Activated CD4-positive, alpha-beta T cell treated with anti-CD3 and anti-CD28 coated beads, Interleukin-2, amount 50 U/mL, for 16 hours (primary cell): ENCODE results near the gene HTN3.
"Not testable (repeated sequence)": the region's sequence is repeated elsewhere in the genome, so short reads cannot be mapped to it uniquely, and the experiment has no call there.

Source experiments
- DNase-seq: peaks from one replicate; pipeline ENCODE4 v3.0.0-alpha.2; 2020

HTN3 gene

DNA sequence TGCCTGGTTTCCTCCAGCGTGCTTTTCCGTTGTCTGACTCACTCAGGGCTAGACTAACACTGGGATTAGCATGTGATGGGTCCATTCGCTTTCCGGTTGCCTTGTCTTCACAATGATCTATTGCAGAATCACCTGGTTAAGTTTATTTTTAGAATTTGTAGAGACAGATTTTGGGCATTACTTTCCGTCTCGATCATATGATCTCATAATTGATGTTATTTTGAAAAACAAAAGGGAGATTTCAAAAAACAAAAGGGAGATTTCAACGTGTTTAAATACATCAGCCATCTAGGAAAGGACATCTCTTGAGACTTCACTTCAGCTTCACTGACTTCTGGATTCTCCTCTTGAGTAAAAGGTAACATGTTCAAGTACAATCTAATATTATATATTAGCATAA, at the start of gene HTN3:
Gene HTN3 (plus strand): TSS at position 301 of the 400 bp plus-strand sequence. CDS start 2,282 bp downstream, outside the sequence.
- not testable (repeated sequence) for DNase-seq

DNA sequence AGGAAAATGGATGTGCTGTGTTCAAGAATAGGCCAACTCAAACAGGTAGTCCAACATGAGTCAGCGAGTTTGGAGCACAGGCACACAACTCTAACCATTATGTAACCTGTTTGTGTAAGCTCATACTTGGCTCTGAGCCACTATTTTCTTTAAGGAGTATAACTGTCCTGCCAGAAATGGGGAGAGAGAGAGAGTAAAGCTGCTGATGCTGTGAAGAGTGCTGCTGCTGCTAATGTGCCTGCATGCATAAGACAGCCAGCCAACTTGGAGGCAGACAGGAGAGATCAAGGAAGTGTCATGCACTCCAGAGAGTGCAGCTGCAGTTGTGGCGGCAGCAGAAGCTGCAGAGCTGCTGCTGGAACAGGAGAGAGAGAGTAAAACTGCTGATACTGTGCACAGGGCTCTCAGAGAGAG, 44.2 kb upstream of the HTN3 start:
- DNase-seq: peak; percentile 26

DNA sequence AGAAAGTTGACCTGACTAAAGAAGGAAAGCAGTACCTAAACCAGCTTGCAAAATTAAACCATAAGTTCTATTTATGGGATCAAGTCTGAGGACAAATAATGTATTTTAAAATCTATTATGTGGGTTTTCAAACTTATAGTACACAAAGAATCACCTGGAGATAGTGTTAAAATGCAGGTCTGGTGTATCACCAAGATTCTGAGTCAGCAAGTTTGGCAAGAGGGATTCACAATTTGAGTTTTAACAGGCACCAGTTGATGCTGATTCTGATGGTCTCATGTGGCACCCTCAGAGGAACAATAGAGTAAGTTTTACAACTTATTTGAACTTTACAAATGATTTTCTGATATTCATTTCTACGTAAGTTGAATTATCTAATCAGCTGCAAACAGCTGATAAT, 41.6 kb upstream of the HTN3 start:
- DNase-seq: no peak

DNA sequence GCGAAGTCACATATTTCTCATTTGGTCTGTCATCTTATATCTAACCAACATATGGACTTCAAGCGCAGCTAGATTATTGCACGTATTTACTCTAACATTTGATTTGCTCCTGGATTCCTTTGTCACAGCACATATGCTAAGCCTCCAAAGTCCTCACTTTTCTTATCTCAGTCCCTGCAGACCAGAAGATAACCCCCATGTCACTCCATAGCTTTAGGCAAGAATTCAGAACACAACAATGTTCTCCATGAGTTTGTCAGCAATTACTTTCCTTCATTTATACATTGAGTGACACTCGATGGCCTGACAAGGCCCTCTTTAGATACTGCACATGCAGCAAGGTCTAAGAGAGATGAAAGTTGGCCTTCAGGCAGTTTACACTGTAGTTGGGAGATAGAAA, 37.2 kb upstream of the HTN3 start:
- DNase-seq: no peak

DNA sequence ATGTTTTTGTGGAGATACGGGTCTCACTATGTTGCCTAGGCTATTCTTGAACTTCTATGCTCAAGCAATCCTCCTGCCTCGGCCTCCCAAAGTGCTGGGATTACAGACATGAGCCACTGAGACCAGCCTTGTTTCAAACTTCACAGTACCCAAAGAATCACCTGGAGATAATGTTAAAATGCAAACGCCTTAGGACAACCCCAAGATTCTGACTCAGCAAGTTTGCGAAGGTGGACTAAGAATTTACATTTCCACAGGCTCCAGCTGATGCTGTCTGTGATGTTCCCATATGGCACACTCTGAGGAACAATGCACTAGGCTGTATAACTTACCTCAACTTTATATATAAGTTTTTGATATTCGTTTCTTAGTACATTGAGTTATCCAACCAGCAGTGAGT, 33.5 kb upstream of the HTN3 start:
- DNase-seq: no peak

DNA sequence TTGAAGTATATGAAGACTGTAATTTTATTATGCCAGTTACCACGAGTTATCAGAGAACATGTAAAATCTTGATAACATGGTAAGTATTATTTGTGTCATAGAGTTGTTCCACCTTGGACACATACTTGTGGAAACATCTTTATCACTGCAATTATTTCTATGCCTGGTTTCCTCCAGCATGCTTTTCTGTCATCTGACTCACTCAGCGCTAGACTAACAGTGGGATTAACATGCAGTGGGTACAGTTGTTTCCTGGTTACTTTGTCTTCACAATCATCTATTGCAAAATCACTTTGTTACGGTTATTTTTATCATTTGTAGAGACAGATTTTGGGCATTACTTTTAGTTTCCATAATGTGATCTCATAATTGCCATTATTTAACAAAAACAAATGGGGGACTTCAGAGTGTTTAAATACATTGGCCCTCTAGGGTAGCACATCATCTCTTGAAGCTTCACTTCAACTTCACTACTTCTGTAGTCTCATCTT, 32.7 kb upstream of the HTN3 start, which contains the start of gene STATH:
Gene STATH (plus strand): TSS at position 441 of the 491 bp plus-strand sequence. CDS start 2,472 bp downstream, outside the sequence.
- no peak for DNase-seq

DNA sequence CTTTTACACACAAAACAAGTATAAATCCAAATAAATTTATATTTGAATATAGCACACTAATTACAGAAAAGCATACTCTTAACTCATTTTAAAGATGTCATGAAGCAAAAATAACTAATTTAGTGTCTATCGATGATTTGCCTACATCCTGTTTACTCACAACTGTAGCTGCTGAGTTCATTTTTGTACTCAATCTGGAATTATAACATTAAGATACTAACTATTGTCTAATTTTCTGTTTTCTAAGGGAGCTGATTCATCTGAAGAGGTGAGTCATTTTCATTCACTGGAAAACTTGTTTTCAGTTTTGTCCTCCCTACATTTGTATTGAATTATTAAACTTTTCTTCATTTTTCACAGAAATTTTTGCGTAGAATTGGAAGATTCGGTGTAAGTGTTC, 28.8 kb upstream of the HTN3 start:
- DNase-seq: peak; percentile 45

DNA sequence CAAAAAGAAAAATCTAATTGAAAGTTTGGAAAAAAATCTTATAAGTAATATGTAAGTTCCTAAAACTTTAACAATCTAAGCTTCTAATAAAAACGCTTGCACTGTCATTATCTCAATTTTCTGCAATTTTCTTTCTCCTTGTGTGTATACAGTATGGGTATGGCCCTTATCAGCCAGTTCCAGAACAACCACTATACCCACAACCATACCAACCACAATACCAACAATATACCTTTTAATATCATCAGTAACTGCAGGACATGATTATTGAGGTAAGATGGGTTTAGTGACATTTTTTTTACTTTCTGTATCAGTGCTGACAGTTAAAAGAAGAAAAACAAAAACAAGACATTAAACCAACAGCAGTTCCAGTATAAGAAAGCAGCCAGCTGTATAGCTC, 27.5 kb upstream of the HTN3 start:
- no peak for DNase-seq

DNA sequence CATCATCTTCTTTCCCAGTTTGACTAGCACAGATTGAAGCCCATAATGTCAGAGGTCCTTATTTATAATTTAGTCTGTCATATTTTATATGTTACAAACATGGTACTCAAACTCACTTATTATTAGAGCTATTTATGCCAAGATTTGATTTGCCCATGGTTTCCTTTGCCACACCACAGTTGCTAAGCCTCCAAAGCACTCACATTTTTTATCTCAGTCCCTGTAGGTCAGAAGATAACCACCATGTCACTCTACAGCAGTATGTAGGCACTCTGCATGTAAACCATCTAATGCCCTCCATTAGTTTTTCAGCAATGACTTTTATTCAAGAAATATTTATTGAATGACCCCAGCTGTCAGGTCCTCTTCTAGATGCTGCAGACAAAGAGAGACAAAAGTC, 25.8 kb upstream of the HTN3 start:
- DNase-seq: no peak

DNA sequence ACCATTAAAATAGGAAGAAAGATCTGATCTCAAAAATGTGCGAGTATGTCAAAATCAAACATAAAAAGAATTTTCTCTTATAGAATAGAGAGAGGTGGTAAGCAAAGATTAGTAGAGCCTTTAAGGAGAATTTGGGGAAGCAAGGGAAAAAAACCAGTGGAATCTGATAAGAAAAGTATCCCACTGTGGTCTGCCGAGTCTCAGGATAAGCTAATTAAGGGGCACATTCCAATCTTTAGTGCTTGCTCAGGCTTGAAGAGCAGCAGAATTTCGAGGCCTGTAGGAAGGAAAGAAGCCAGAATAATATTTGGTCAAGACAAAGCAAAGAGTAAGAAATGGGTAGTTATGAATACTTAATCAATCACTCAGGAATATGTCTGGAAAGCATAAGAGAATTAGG, 19.5 kb upstream of the HTN3 start:
- no peak for DNase-seq

DNA sequence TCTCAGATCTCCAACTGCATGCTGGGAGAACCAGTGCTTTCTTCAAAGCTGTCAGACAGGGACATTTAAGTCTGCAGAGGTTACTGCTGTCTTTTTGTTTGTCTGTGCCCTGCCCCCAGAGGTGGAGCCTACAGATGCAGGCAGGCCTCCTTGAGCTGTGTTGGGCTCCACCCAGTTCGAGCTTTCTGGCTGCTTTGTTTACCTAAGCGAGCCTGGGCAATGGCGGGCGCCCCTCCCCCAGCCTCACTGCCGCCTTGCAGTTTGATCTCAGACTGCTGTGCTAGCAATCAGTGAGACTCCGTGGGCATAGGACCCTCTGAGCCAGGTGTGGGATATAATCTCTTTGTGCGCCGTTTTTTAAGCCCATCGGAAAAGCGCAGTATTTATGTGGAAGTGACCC, 9.3 kb upstream of the HTN3 start:
- DNase-seq: not testable (repeated sequence)

DNA sequence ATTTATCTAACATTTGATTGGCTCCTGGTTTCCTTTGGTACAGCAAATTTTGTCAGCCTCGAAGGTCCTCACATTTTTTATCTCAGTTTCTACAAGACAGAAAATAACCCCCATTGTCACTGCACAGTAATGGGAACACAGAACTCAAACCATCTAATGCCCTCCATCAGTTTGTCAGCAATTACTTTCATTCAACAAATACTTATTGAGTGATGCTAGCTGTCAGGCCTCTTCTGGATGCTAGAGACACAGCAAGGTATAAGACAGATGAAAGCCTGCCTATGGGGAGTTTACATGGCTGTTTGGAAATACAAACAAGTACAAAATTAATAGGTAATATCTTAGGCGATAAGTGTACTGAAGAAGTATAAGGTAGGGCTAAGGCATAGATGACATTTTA, 5.0 kb upstream of the HTN3 start:
- no peak for DNase-seq

DNA sequence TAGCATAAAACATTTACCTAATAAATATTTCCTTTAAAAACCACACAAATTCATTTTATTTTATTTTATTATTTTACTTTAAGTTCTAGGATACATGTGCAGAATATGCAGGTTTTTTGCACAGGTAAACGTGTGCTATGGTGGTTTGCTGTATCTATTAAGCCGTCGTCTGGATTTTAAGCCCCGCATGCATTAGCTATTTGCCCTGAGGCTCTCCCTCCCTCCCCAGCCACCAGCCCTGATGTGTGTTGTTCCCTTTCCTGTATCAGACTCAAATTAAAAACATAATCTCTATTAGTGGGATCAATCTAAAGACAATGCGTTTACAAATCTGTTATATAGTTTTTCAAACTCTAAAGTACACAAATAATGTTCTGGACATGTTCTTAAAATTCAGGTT, 1.2 kb upstream of the HTN3 start:
- no peak for DNase-seq

DNA sequence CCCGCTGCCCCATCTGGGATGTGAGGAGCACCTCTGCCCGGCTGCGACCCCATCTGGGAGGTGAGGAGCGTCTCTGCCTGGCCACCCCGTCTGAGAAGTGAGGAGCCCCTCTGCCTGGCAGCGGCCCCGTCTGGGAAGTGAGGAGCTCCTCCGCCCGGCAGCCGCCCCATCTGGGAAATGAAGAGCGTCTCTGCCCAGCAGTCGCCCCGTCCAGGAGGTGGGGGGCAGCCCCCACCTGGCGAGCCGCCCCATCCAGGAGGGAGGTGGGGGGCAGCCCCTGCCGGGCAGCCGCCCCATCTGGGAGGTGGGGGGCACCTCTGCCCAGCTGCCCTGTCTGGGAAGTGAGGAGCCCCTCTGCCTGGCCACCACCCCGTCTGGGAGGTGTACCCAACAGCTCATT, 9.3 kb downstream of the HTN3 start:
- not testable (repeated sequence) for DNase-seq

DNA sequence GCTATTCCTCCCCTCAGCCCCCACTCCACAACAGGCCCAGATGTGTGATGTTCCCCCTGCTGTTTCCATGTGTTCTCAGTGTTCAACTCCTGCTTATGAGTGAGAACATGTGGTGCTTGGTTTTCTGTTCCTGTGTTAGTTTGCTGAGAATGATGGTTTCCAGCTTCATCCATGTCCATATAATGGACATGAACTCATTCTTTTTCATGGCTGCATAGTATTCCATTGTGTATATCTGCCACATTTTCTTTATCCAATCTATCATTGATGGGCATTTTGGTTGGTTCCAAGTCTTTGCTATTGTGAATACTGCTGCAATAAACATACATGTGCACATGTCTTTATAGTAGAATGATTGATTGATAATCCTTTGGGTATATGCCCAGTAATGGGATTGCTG, 11.7 kb downstream of the HTN3 start:
- not testable (repeated sequence) for DNase-seq

DNA sequence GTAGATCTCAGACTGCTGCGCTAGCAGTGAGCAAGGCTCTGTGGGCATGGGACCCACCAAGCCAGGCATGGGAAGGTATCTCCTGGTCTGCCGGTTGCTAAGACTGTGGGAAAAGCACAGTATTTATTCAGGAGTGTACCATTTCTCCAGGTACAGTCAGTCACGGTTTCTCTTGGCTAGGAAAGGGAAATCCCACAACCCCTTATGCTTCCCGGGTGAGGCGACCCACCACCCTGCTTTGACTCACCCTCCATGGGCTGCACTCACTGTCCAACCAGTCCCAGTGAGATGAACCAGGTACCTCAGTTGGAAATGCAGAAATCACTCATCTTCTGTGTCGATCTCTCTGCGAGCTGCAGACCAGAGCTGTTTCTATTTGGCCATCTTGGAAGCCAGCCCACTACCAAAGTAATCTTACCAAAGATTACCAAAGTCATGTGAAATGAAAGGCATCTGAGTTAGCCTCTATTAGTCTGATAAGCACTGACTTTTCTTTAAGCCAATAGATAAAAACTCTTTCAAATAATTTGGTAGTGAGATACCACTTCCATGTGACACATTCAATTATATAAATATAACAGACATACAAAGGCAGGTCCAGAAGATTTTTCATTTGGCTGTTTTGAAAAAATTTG, 13.5 kb downstream of the HTN3 start:
- DNase-seq: no peak

DNA sequence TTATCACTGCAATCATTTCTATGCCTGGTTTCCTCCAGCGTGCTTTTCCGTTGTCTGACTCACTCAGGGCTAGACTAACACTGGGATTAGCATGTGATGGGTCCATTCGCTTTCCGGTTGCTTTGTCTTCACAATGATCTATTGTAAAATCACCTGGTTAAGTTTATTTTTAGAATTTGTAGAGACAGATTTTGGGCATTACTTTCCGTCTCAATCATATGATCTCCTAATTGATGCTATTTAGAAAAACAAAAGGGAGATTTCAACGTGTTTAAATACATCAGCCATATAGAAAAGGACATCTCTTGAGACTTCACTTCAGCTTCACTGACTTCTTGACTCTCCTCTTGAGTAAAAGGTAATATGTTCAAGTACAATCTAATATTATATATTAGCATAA, 21.9 kb downstream of the HTN3 start, which contains the start of gene HTN1:
Gene HTN1 (plus strand): TSS at position 301 of the 400 bp plus-strand sequence. CDS start 2,639 bp downstream, outside the sequence.
- DNase-seq: not testable (repeated sequence)

DNA sequence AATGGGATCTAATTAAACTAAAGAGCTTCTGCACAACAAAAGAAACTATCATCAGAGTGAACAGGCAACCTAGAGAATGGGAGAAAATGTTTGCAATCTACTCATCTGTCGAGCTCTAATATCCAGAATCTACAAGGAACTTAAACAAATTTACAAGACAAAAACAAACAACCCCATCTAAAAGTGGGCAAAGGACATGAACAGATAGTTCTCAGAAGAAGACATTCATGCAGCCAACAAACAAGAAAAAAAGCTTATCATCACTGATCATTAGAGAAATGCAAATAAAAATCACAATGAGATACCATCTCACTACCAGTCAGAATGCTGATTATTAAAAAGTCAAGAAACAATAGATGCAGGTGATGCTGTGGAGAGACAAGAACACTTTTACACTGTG, 28.3 kb downstream of the HTN3 start:
- DNase-seq: not testable (repeated sequence)

DNA sequence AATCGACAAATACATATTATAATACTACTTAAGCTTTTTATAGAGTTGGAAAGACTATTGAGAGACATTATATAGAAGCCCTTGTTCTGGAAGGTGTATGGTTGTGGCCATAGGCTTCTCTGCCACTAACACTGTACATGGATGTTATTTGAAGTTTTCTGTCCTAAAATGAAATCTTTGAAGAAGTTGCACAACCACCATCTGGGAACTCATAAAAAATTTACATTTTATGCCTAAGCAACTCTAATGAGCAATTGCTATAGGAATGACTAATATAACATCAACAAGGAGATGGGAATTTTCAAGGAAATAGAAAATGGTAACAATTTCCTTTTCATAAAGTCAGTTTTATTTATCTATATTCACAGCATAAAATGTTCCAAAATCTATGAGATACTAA, 29.4 kb downstream of the HTN3 start:
- no peak for DNase-seq

DNA sequence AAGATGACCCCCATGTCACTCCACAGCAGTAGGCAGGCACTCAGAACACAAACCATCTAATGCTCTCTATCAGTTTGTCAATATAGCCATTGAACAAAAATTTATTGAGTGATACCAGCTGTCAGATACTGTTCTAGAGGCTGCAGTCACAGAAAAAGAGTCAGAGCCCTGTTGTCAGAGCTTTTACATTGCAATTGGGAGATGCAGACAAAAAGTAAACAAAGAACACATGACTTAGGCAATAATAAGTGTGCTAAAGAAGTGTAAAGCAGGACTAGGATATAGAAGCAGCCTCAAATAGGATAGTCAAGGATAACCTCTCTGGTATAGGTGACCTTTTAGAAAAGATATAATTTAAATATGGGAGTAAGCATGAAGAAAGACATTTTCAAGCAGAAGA, 30.9 kb downstream of the HTN3 start:
- no peak for DNase-seq

DNA sequence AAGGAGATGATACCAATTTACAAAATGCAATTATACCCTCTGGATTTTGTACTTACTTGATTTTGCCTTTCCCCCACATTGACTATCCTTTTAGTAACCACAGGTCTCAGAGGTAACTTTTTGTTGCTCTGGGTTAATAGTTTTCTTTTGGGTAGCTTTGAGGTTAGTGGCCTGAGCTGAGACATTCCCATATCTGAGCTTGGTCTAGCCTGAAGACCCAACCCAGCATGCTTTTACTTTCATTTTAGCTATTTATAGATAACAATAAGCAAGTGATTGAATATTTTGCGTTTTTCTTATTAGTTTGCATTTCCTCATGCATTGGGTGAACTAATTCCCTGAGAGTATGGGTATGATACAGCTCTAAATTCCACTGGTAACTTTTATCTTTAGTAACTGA, 33.7 kb downstream of the HTN3 start:
- no peak for DNase-seq

DNA sequence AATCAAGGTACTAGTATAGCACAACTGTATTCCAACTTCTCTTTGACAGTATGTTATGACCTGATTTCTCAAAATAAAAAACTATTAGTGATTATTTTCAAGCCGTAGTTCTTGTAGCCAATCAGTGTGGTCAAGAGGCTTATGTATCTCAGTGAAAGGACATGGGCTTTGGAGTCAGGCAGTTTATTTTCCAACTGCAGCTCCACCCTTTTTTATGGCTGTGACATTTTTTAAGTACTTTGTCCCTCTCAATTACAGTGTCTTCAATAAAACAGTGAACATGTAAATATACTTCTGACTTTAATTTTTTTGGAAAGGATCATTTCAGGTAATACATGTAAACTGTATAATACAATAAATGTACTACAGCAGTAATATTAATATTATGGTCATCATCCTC, 51.9 kb downstream of the HTN3 start:
- no peak for DNase-seq
